ENCODE results near the gene WFDC1.

The WFDC1 gene

GRCh38 chr16:84281074-84281473, 13.6 kb upstream of the WFDC1 start:
- Mint-ChIP-seq H3K27me3 (peaks cover 17% of the 10 kb centered on the region), H3K9me3 (no peaks in the 10 kb centered on the region), H3K4me3 (no peak overlapping the region), H3K4me1 (no peaks in the 10 kb centered on the region), H3K36me3 (no peaks in the 10 kb centered on the region), H3K27ac (no peak overlapping the region)
- CTCF ChIA-PET = interaction anchor here (1.6 kb wide), 1 partner anchor 225 kb away, joined by 9 read pairs; no protein-coding TSS in a partner anchor
- no peak for DNase-seq

GRCh38 chr16:84282533-84282932, 12.1 kb upstream of the WFDC1 start:
- no peaks in the 10 kb centered on the region for H3K9me3 Mint-ChIP-seq
- H3K4me1 Mint-ChIP-seq = no peaks in the 10 kb centered on the region
- no peak overlapping the region for H3K27ac Mint-ChIP-seq
- no peaks in the 10 kb centered on the region for H3K36me3 Mint-ChIP-seq
- peaks cover 17% of the 10 kb centered on the region for H3K27me3 Mint-ChIP-seq
- no peak for DNase-seq
- CTCF ChIA-PET = no interaction called here
- no peak overlapping the region for H3K4me3 Mint-ChIP-seq

GRCh38 chr16:84283314-84284153, 11.1 kb upstream of the WFDC1 start:
- Mint-ChIP-seq H3K4me1 (no peaks in the 10 kb centered on the region), H3K27me3 (peaks cover 22% of the 10 kb centered on the region)
- CTCF ChIA-PET = interaction anchor here (1.2 kb wide), 1 partner anchor 12 kb away, joined by 3 read pairs; no protein-coding TSS in a partner anchor

GRCh38 chr16:84284154-84284722, 10.4 kb upstream of the WFDC1 start:
- H3K27ac Mint-ChIP-seq = no peak overlapping the region
- no peaks in the 10 kb centered on the region for H3K4me1 Mint-ChIP-seq
- CTCF ChIA-PET = interaction anchor here (1.2 kb wide), 1 partner anchor 13 kb away, joined by 3 read pairs; no protein-coding TSS in a partner anchor
- H3K36me3 Mint-ChIP-seq = no peaks in the 10 kb centered on the region
- H3K27me3 Mint-ChIP-seq = peaks cover 26% of the 10 kb centered on the region
- DNase-seq = no peak
- no peak overlapping the region for H3K4me3 Mint-ChIP-seq
- H3K9me3 Mint-ChIP-seq = no peaks in the 10 kb centered on the region

More at GRCh38 chr16:84283314-84284153, 11.1 kb upstream of the WFDC1 start:
- Mint-ChIP-seq H3K4me3 (no peak overlapping the region), H3K9me3 (no peaks in the 10 kb centered on the region), H3K36me3 (no peaks in the 10 kb centered on the region), H3K27ac (no peak overlapping the region)
- no peak for DNase-seq

- H3K4me1 Mint-ChIP-seq = peaks cover under 1% of the 10 kb centered on the region
- H3K9me3 Mint-ChIP-seq = no peaks in the 10 kb centered on the region
- H3K4me3 Mint-ChIP-seq = no peak overlapping the region
- H3K36me3 Mint-ChIP-seq = no peaks in the 10 kb centered on the region
- no peak overlapping the region for H3K27ac Mint-ChIP-seq
- H3K27me3 Mint-ChIP-seq = peaks cover 25% of the 10 kb centered on the region
- CTCF ChIA-PET = interaction anchor here (1.2 kb wide), 1 partner anchor 9 kb away, joined by 3 read pairs; no protein-coding TSS in a partner anchor
- no peak for DNase-seq
These were observed 8.0 kb upstream of the WFDC1 start for GRCh38 chr16:84286578-84287240.

GRCh38 chr16:84288902-84289301, 5.8 kb upstream of the WFDC1 start:
- H3K4me1 Mint-ChIP-seq = peaks cover 4% of the 10 kb centered on the region
- no peak overlapping the region for H3K4me3 Mint-ChIP-seq
- peaks cover 38% of the 10 kb centered on the region for H3K27me3 Mint-ChIP-seq
- no peak for DNase-seq
- no peaks in the 10 kb centered on the region for H3K36me3 Mint-ChIP-seq
- CTCF ChIA-PET = interaction anchor here (0.7 to 0.8 kb wide), 2 partner anchors 10 to 12 kb away, joined by 3 read pairs; no protein-coding TSS in a partner anchor
- H3K9me3 Mint-ChIP-seq = no peaks in the 10 kb centered on the region
- H3K27ac Mint-ChIP-seq = no peak overlapping the region

- H3K27ac Mint-ChIP-seq = no peak overlapping the region
- no peak overlapping the region for H3K4me3 Mint-ChIP-seq
- CTCF ChIA-PET = interaction anchor here (0.6 kb wide), 1 partner anchor 76 kb away, joined by 3 read pairs; no protein-coding TSS in a partner anchor
- no peaks in the 10 kb centered on the region for H3K9me3 Mint-ChIP-seq
- peaks cover 62% of the 10 kb centered on the region for H3K27me3 Mint-ChIP-seq
- DNase-seq = no peak
- peaks cover 12% of the 10 kb centered on the region for H3K4me1 Mint-ChIP-seq
- no peaks in the 10 kb centered on the region for H3K36me3 Mint-ChIP-seq
These were observed 3.5 kb upstream of the WFDC1 start for GRCh38 chr16:84291226-84291625.

GRCh38 chr16:84292011-84292410, 2.7 kb upstream of the WFDC1 start:
- CTCF ChIA-PET = no interaction called here
- DNase-seq = no peak
- Mint-ChIP-seq H3K27ac (no peak overlapping the region), H3K9me3 (no peaks in the 10 kb centered on the region), H3K36me3 (no peaks in the 10 kb centered on the region), H3K27me3 (peaks cover 70% of the 10 kb centered on the region), H3K4me1 (peaks cover 12% of the 10 kb centered on the region), H3K4me3 (no peak overlapping the region)

- Mint-ChIP-seq H3K27ac (no peak overlapping the region), H3K27me3 (peaks cover 70% of the 10 kb centered on the region), H3K36me3 (no peaks in the 10 kb centered on the region), H3K4me3 (no peak overlapping the region), H3K4me1 (peaks cover 12% of the 10 kb centered on the region), H3K9me3 (no peaks in the 10 kb centered on the region)
- CTCF ChIA-PET = no interaction called here
- no peak for DNase-seq
These were observed 1.3 kb upstream of the WFDC1 start for GRCh38 chr16:84293406-84293805.

- Mint-ChIP-seq H3K27ac (no peak overlapping the region), H3K27me3 (peaks cover 69% of the 10 kb centered on the region), H3K36me3 (no peaks in the 10 kb centered on the region), H3K9me3 (no peaks in the 10 kb centered on the region), H3K4me3 (no peak overlapping the region), H3K4me1 (peaks cover 12% of the 10 kb centered on the region)
- no peak for DNase-seq
- CTCF ChIA-PET = no interaction called here
These were observed 561 bp upstream of the WFDC1 start for GRCh38 chr16:84294117-84294516.

GRCh38 chr16:84295203-84295860, 654 bp downstream of the WFDC1 start:
- Mint-ChIP-seq H3K9me3 (no peaks in the 10 kb centered on the region), H3K27ac (no peak overlapping the region), H3K36me3 (no peaks in the 10 kb centered on the region), H3K27me3 (peaks cover 71% of the 10 kb centered on the region), H3K4me1 (peaks cover 12% of the 10 kb centered on the region), H3K4me3 (no peak overlapping the region)
- DNase-seq = no peak
- CTCF ChIA-PET = no interaction called here

- no peak for DNase-seq
- Mint-ChIP-seq H3K27me3 (peaks cover 61% of the 10 kb centered on the region), H3K4me3 (no peak overlapping the region), H3K27ac (no peak overlapping the region), H3K4me1 (peaks cover 9% of the 10 kb centered on the region), H3K9me3 (no peaks in the 10 kb centered on the region), H3K36me3 (no peaks in the 10 kb centered on the region)
- CTCF ChIA-PET = no interaction called here
These were observed 3.8 kb downstream of the WFDC1 start for GRCh38 chr16:84298376-84298899.

- no peak for DNase-seq
- peaks cover 2% of the 10 kb centered on the region for H3K4me1 Mint-ChIP-seq
- CTCF ChIA-PET = interaction anchor here (1.9 kb wide), 1 partner anchor 23 kb away, joined by 5 read pairs; no protein-coding TSS in a partner anchor
- H3K27ac Mint-ChIP-seq = no peak overlapping the region
- H3K36me3 Mint-ChIP-seq = no peaks in the 10 kb centered on the region
- H3K9me3 Mint-ChIP-seq = no peaks in the 10 kb centered on the region
- H3K4me3 Mint-ChIP-seq = no peak overlapping the region
- H3K27me3 Mint-ChIP-seq = peaks cover 50% of the 10 kb centered on the region
These were observed 5.2 kb downstream of the WFDC1 start for GRCh38 chr16:84299734-84300440.
